HS-5 (cell line): ENCODE data around the gene SSH2.

ENCODE experiments used
- DNase-seq: peaks from one replicate; pipeline ENCODE4 v3.0.0-alpha.2; 2012; ENCODE audit warnings: low read depth

The SSH2 gene

DNA sequence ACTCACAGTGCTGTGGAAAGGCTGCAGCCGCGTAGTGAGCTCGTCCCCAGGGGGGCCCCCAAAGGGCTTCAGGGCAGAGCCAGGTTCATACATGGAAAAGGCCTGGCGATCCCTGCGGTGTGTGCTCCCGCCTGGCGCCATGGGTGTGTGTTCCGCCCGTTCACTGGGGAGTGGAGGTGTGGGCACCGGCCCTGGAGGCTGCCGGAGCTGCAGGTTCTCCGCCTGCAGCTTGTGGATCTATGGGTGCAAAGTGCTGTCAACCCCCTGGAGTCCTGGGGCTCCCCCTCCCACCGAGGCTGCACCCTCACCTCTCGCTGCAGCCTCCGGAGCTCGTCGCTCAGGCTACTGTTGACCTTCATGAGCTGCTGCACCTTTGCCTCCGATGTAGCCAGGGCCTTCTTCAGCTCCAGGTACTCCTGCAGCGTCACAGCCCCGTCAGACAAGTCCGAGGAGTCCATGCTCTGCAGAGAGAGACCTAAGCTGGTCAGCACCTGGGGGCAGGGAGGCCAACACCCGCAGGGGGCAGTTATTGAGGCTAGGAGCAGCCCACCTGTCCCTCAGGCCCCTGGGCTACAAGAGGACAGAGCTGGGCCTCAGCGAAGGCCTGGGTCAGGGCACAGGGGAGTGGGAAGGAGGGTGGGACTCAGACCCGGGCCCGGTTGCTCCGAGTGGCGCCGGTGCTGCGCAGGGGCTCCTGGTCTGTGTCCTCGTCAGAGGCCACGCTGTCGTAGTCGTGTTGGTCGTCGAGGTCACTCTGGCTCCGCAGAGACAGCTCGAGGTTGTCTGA lies 353.6 kb downstream of the SSH2 start:
- no peak for DNase-seq
